Natural killer cell treated with Interleukin-12 subunit alpha and Interleukin-12 subunit beta and Interleukin-15 and Interleukin-18, amount 100 ng/mL, for 72 hours (primary cell): ENCODE results near the gene KRT82. TPM values are rescaled to one million over a fixed set of nuclear protein-coding genes. Genes with fewer than 3 reads are reported as not detected.

ENCODE experiments used
- ATAC-seq, 2 donors: fragments of 150-1000 bp; cut with Tn5 transposase in 1 of 2; sonication (Bioruptor Pico), chemical (Tn5 transposase) in 1 of 2; 2 replicates each; pipeline ENCODE4 v1.10.0; 2021
- DNase-seq: peaks from one replicate; pipeline ENCODE4 v3.0.0; 2022; ENCODE audit warnings: low spot score
- H3K27ac Mint-ChIP-seq, 2 donors: 1 replicate in 1 of 2; 2 replicates in 1 of 2; pipeline ENCODE4 v1.8.0; 2022; ENCODE audit warnings: mixed read lengths in 2 of 2, mild to moderate bottlenecking in 1 of 2, moderate library complexity in 1 of 2
- H3K27me3 Mint-ChIP-seq, 2 donors: 1 replicate in 1 of 2; 2 replicates in 1 of 2; pipeline ENCODE4 v1.8.0; 2022; ENCODE audit warnings: mixed read lengths in 2 of 2
- H3K36me3 Mint-ChIP-seq: one replicate; pipeline ENCODE4 v1.8.0; 2022; ENCODE audit warnings: mixed read lengths
- H3K4me1 Mint-ChIP-seq, 2 donors: 1 replicate in 1 of 2; 2 replicates in 1 of 2; pipeline ENCODE4 v1.8.0; 2022; ENCODE audit warnings: low read depth in 2 of 2, mixed read lengths in 2 of 2, mild to moderate bottlenecking in 1 of 2
- H3K4me3 Mint-ChIP-seq: one replicate; pipeline ENCODE4 v1.8.0; 2022; ENCODE audit warnings: mixed read lengths
- H3K9me3 Mint-ChIP-seq: 2 replicates; pipeline ENCODE4 v1.8.0; 2022; ENCODE audit warnings: mixed read lengths
- total RNA-seq, 2 donors: library from RNA; stranded (reverse); gene quantifications; one replicate each; pipeline ENCODE4 v1.2.3, GENCODE V29; 2022

Gene KRT82
- total RNA-seq, 2 donors from 2014 or later, result not detected

- ATAC-seq (no peak), DNase-seq (no peak)
- Mint-ChIP-seq H3K4me1 (peaks cover under 1 to 1% of the 10 kb centered on the region in 2 donors), H3K9me3 (no peaks in the 10 kb centered on the region), H3K36me3 (no peaks in the 10 kb centered on the region), H3K27ac (no peak overlapping the region), H3K27me3 (peaks cover 16 to 20% of the 10 kb centered on the region in 2 donors), H3K4me3 (no peak overlapping the region)
These were observed 34.7 kb upstream of the KRT82 start for GRCh38 chr12:52440821-52441319.

GRCh38 chr12:52439845-52440244, 33.7 kb upstream of the KRT82 start:
- Mint-ChIP-seq H3K9me3 (no peaks in the 10 kb centered on the region), H3K4me3 (no peak overlapping the region), H3K36me3 (no peaks in the 10 kb centered on the region), H3K27me3 (peaks cover 16 to 20% of the 10 kb centered on the region in 2 donors), H3K4me1 (no peaks in the 10 kb centered on the region), H3K27ac (no peak overlapping the region)
- ATAC-seq (no peak), DNase-seq (no peak)

- Mint-ChIP-seq H3K27me3 (peaks cover 20% of the 10 kb centered on the region in 2 donors), H3K4me3 (no peak overlapping the region), H3K9me3 (no peaks in the 10 kb centered on the region), H3K4me1 (no peaks in the 10 kb centered on the region), H3K36me3 (no peaks in the 10 kb centered on the region), H3K27ac (no peak overlapping the region)
- no peak for ATAC-seq
- peak; percentile 29 for DNase-seq
These were observed 33.3 kb upstream of the KRT82 start for GRCh38 chr12:52439420-52439819.

GRCh38 chr12:52438305-52439301, 32.5 kb upstream of the KRT82 start:
- Mint-ChIP-seq H3K36me3 (no peaks in the 10 kb centered on the region), H3K4me1 (no peaks in the 10 kb centered on the region), H3K27me3 (peaks cover 18 to 20% of the 10 kb centered on the region in 2 donors), H3K27ac (no peak overlapping the region), H3K9me3 (no peaks in the 10 kb centered on the region), H3K4me3 (no peak overlapping the region)
- DNase-seq, result no peak
- ATAC-seq, result peak in 1 of 2 donors; percentile 20

GRCh38 chr12:52437508-52437907, 31.4 kb upstream of the KRT82 start:
- Mint-ChIP-seq H3K9me3 (no peaks in the 10 kb centered on the region), H3K27me3 (peaks cover 7 to 15% of the 10 kb centered on the region in 2 donors), H3K36me3 (no peaks in the 10 kb centered on the region), H3K4me1 (no peaks in the 10 kb centered on the region), H3K4me3 (no peak overlapping the region), H3K27ac (no peak overlapping the region)
- DNase-seq (no peak), ATAC-seq (no peak)

GRCh38 chr12:52436828-52437474, 30.8 kb upstream of the KRT82 start:
- Mint-ChIP-seq H3K36me3 (no peaks in the 10 kb centered on the region), H3K4me1 (no peaks in the 10 kb centered on the region), H3K27ac (no peak overlapping the region), H3K4me3 (no peak overlapping the region), H3K27me3 (peaks cover 2 to 10% of the 10 kb centered on the region in 2 donors), H3K9me3 (no peaks in the 10 kb centered on the region)
- ATAC-seq (no peak), DNase-seq (no peak)

GRCh38 chr12:52436000-52436827, 30.1 kb upstream of the KRT82 start:
- DNase-seq (peak; percentile 6), ATAC-seq (no peak)
- no peaks in the 10 kb centered on the region for H3K36me3 Mint-ChIP-seq
- no peak overlapping the region for H3K4me3 Mint-ChIP-seq
- H3K27me3 Mint-ChIP-seq, result peaks cover 0 to 10% of the 10 kb centered on the region in 2 donors
- H3K27ac Mint-ChIP-seq, result no peak overlapping the region
- no peaks in the 10 kb centered on the region for H3K9me3 Mint-ChIP-seq
- no peaks in the 10 kb centered on the region for H3K4me1 Mint-ChIP-seq

GRCh38 chr12:52435659-52435999, 29.5 kb upstream of the KRT82 start:
- H3K27ac Mint-ChIP-seq, result no peak overlapping the region
- H3K4me3 Mint-ChIP-seq, result no peak overlapping the region
- H3K27me3 Mint-ChIP-seq, result peaks cover 0 to 10% of the 10 kb centered on the region in 2 donors
- H3K9me3 Mint-ChIP-seq, result no peaks in the 10 kb centered on the region
- no peak for ATAC-seq
- H3K4me1 Mint-ChIP-seq, result no peaks in the 10 kb centered on the region
- H3K36me3 Mint-ChIP-seq, result no peaks in the 10 kb centered on the region
- peak; percentile 20 for DNase-seq

- Mint-ChIP-seq H3K4me3 (no peak overlapping the region), H3K9me3 (no peaks in the 10 kb centered on the region), H3K4me1 (no peaks in the 10 kb centered on the region), H3K36me3 (no peaks in the 10 kb centered on the region), H3K27me3 (peaks cover 0 to 11% of the 10 kb centered on the region in 2 donors), H3K27ac (no peak overlapping the region)
- DNase-seq, result no peak
- ATAC-seq, result no peak
These were observed 28.8 kb upstream of the KRT82 start for GRCh38 chr12:52434760-52435530.

- H3K4me1 Mint-ChIP-seq, result no peaks in the 10 kb centered on the region
- ATAC-seq, result peak in 1 of 2 donors; percentile 10
- H3K9me3 Mint-ChIP-seq, result no peaks in the 10 kb centered on the region
- H3K27ac Mint-ChIP-seq, result no peak within 1 kb of the TSS
- peak; percentile 41 for DNase-seq
- H3K4me3 Mint-ChIP-seq, result no peak within 1 kb of the TSS
- no peaks in the 10 kb centered on the region for H3K36me3 Mint-ChIP-seq
- peaks cover 0 to 13% of the 10 kb centered on the region in 2 donors for H3K27me3 Mint-ChIP-seq
These were observed 28.1 kb upstream of the KRT82 start, which contains the start of gene KRT75 for GRCh38 chr12:52434081-52434733. TSS of gene KRT75 (minus strand) at chr12:52434371. CDS start at chr12:52434304, 67 bp downstream.

GRCh38 chr12:52433501-52434080, 27.5 kb upstream of the KRT82 start:
- ATAC-seq, result no peak
- peaks cover 6 to 18% of the 10 kb centered on the region in 2 donors for H3K27me3 Mint-ChIP-seq

GRCh38 chr12:52432559-52433207, 26.5 kb upstream of the KRT82 start:
- DNase-seq (no peak), ATAC-seq (no peak)
- Mint-ChIP-seq H3K4me3 (no peak overlapping the region), H3K36me3 (no peaks in the 10 kb centered on the region), H3K27ac (no peak overlapping the region), H3K9me3 (no peaks in the 10 kb centered on the region), H3K27me3 (peaks cover 9 to 19% of the 10 kb centered on the region in 2 donors), H3K4me1 (no peaks in the 10 kb centered on the region)

More at GRCh38 chr12:52433501-52434080, 27.5 kb upstream of the KRT82 start:
- no peak for DNase-seq
- Mint-ChIP-seq H3K4me1 (no peaks in the 10 kb centered on the region), H3K36me3 (no peaks in the 10 kb centered on the region), H3K9me3 (no peaks in the 10 kb centered on the region), H3K27ac (no peak overlapping the region), H3K4me3 (no peak overlapping the region)
